Measurements from ENCODE around the gene MMEL1.
"Not testable (repeated sequence)": the region's sequence is repeated elsewhere in the genome, so short reads cannot be mapped to it uniquely, and the experiment has no call there.

Gene MMEL1

GRCh38 chr1:2574350-2574749, 58.5 kb downstream of the MMEL1 start:
- peak in 1 of 2 donors; percentile 40 for DNase-seq (ENCODE audit: low read depth in 2 of 2)
- TF ChIP-seq, protein P1, sequence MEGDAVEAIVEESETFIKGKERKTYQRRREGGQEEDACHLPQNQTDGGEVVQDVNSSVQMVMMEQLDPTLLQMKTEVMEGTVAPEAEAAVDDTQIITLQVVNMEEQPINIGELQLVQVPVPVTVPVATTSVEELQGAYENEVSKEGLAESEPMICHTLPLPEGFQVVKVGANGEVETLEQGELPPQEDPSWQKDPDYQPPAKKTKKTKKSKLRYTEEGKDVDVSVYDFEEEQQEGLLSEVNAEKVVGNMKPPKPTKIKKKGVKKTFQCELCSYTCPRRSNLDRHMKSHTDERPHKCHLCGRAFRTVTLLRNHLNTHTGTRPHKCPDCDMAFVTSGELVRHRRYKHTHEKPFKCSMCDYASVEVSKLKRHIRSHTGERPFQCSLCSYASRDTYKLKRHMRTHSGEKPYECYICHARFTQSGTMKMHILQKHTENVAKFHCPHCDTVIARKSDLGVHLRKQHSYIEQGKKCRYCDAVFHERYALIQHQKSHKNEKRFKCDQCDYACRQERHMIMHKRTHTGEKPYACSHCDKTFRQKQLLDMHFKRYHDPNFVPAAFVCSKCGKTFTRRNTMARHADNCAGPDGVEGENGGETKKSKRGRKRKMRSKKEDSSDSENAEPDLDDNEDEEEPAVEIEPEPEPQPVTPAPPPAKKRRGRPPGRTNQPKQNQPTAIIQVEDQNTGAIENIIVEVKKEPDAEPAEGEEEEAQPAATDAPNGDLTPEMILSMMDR (IDR thresholded peaks at IDR 0.05; ENCODE audit: low read depth, low read length), result no peak
- H3K4me3 ChIP-seq (replicated peaks in 1 of 2; ENCODE audit: low read depth in 2 of 2, low read length in 2 of 2), result no peak overlapping the region

DNA sequence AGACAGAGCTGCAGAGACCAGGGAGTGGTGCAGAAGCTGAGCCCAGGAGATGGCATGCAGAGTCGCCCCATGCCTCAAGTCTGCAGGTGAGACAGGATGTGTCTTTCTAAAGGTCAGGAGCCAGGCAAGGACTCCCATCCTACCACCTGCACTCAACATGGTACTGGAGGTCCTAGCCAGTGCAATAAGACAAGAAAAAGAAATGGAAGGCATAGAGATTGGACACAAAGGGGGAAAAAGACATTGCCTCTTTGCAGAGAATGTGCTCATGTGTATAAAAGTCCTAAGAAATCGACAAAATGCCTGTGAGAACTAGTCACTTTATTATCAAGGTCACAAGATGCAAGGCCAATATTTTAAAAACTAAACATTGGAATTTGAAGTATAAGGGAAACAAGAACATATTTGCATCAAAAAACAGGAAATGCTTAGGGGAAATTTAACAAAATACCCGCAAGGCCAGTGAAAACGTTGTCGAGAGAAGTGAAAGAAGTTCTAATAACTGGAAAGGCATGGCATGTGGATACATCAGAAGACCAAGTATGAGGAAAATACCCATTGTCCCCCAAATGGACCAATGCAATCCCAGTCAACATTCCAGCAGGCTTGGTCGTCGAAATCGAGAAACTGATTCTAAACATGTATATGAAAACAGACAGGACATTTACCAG, 59.4 kb downstream of the MMEL1 start:
- H3K4me3 ChIP-seq (replicated peaks in 1 of 2; ENCODE audit: low read depth in 2 of 2, low read length in 2 of 2), result no peak overlapping the region
- DNase-seq (ENCODE audit: low read depth in 2 of 2), result no peak
- TF ChIP-seq, protein P1 (IDR thresholded peaks at IDR 0.05; ENCODE audit: low read depth, low read length), result no peak

DNA sequence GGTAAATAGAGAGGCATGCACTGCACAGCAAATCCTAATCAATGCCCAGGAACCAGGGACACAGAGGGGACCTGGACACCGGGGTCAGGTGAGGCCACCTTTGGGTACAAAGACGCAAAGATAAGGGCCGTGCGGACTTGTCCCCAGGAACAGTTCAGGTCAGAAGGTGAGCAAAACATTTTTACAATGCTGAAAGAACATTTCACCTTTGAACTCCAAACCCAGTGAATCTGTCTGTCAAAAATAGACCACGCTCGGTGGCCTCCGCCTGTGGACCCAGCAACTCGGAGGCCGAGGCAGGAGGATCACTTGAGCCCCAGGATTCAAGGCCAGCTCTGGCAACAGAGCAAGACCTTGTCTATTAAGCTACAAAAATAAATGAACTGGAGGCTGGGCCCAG, 61.5 kb downstream of the MMEL1 start:
- H3K4me3 ChIP-seq (replicated peaks in 1 of 2; ENCODE audit: low read depth in 2 of 2, low read length in 2 of 2), result no peak overlapping the region
- DNase-seq (ENCODE audit: low read depth in 2 of 2), result no peak
- TF ChIP-seq, protein P1 (IDR thresholded peaks at IDR 0.05; ENCODE audit: low read depth, low read length), result no peak

GRCh38 chr1:2570332-2570731, 62.5 kb downstream of the MMEL1 start:
- TF ChIP-seq, protein P1 (IDR thresholded peaks at IDR 0.05; ENCODE audit: low read depth, low read length), result no peak

DNA sequence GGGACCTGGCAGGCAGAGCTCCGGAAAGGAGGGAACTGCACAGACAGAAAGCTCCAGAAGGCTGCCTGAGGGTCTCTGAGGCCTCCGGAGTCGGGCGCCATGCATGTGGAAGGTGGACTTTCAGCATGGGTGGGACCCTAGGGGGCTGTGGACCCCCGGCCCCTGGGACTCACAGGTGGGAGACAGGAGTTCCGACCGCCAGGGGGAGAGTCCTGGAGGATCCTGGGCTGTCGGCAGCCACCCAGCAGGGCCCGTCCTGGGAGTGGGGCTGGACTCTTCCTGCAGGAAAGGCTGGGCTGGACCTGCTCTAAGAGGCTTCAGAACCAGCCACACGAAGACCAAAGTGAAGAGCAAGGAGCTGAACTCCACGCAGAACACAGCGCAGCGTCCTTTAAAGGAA, 63.1 kb downstream of the MMEL1 start:
- not testable (repeated sequence) for DNase-seq (ENCODE audit: low read depth in 2 of 2); H3K4me3 ChIP-seq (replicated peaks in 1 of 2; ENCODE audit: low read depth in 2 of 2, low read length in 2 of 2)

More at GRCh38 chr1:2570332-2570731, 62.5 kb downstream of the MMEL1 start:
- no peak for DNase-seq (ENCODE audit: low read depth in 2 of 2)
- no peak overlapping the region for H3K4me3 ChIP-seq (replicated peaks in 1 of 2; ENCODE audit: low read depth in 2 of 2, low read length in 2 of 2)

DNA sequence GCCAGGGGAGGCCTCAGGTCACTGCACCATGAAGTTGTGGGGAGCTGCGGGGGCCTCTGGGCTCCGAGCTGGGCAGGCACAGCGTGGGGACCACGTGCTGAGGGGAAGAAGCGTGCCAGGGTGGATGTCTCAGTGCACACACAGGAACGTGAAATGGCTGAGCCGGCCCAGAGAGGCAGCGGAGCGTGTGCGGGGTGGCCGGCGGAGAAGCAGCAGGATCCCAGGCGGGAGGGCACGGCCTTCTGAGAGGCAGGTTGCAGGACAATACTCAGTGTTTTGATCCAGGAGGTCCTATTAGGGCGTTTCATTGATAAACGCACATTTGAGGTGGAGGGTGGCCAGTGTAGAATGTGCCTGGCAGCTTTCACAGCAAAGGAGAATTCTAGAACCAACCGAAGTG, 63.8 kb downstream of the MMEL1 start:
- TF ChIP-seq, protein P1 (IDR thresholded peaks at IDR 0.05; ENCODE audit: low read depth, low read length), result no peak
- no peak overlapping the region for H3K4me3 ChIP-seq (replicated peaks in 1 of 2; ENCODE audit: low read depth in 2 of 2, low read length in 2 of 2)
- DNase-seq (ENCODE audit: low read depth in 2 of 2), result no peak

- DNase-seq (ENCODE audit: low read depth in 2 of 2), result not testable (repeated sequence)
Observed at GRCh38 chr1:2568187-2568816, 64.5 kb downstream of the MMEL1 start.

More at GRCh38 chr1:2568187-2568816, 64.5 kb downstream of the MMEL1 start:
- H3K4me3 ChIP-seq (replicated peaks in 1 of 2; ENCODE audit: low read depth in 2 of 2, low read length in 2 of 2), result not testable (repeated sequence)
